ENCODE measurements around the gene LRG1. TPM values are rescaled to one million over a fixed set of nuclear protein-coding genes. Genes with fewer than 3 reads are reported as not detected.

LRG1 gene, protein sequence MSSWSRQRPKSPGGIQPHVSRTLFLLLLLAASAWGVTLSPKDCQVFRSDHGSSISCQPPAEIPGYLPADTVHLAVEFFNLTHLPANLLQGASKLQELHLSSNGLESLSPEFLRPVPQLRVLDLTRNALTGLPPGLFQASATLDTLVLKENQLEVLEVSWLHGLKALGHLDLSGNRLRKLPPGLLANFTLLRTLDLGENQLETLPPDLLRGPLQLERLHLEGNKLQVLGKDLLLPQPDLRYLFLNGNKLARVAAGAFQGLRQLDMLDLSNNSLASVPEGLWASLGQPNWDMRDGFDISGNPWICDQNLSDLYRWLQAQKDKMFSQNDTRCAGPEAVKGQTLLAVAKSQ
- polyA plus RNA-seq (ENCODE audit: insufficient read length): 0.49 TPM

DNA sequence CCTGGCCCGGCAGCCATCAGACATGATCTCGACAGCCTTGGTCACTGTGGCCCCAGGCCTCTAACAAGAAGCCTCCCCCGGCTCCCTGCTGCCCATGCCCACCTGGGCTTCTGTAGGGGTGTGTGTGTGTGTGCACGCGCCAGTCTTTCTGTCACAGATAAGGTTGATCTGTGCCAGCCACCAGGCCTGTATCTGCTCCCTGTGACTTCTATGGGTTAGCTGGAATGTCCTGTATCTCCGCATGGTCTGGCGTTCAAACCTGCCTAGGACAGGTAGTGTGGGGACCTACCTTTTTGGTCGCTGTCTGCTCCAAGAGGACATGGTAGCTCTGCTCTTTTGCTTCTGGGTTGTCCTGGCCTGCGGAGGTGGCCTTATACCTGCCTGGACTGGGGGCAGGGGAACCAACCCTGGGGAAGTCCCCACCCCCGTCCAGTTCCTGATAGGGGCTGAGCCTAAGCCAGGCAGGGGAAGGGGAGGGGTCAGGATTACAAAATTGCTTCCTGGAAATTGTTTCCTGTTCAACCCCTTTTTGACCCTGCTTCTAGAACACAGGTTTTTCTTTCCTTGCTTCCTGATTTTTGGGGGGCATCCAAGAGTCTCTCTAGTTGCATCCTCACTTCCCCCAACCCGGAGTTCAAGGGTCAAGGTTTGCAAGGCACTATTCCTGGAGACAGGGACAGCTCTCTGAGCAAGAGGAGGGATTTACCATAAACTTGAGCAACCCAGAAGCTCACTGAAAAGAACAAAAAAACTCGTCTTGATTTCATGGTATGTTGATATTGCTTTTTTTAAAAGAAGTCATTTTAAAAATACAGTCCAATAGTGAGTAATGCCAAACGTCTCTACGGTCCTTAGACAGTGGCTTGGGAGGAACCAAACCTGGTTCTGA, at the start of gene LRG1:
LRG1 (minus strand) TSS at position 344 of the 889 bp plus-strand sequence; CDS start at position 321, 23 bp downstream.
- no peak for DNase-seq (ENCODE audit: low read depth)

DNA sequence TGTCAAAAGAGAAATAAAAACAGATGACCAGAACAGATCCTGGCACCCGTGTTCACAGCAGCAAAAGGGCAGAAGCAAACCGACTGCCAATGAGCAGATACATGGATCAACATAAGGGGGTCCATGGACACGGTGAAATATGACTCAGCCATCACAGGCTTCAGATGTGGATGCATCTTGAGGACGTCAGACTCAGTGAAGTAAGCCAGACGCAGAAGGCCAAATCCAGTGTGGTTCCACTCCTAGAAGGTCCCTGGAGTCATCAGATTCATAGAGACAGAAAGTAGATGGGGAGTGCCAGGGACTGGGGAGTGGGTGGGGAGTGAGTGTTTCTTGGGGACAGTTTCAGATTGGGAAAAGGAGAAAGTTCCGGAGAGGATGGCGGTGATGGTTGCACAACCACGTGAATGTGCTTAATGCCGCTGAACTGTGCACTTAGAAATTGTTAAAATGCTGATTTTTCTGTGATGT, 48.5 kb upstream of the LRG1 start:
- no peak for DNase-seq (ENCODE audit: low read depth)

DNA sequence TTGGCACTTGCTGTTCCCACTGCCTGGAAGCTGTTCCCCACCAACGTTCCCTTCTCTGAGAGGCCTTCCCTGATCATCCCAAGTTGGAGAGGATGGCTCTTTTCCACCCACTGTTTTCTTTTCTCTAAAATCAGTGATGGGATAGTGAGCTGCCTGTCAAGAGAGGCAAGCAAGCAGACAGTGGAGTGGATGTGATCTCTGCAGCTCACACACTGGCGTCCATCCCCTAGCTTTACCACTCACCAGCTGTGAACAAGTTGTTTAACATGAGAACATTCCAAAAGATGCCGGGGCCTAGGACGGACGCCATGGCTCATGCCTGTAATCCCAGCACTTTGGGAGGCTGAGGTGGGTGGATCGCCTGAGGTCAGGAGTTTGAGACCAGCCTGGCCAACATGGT, 47.7 kb upstream of the LRG1 start:
- no peak for DNase-seq (ENCODE audit: low read depth)

DNA sequence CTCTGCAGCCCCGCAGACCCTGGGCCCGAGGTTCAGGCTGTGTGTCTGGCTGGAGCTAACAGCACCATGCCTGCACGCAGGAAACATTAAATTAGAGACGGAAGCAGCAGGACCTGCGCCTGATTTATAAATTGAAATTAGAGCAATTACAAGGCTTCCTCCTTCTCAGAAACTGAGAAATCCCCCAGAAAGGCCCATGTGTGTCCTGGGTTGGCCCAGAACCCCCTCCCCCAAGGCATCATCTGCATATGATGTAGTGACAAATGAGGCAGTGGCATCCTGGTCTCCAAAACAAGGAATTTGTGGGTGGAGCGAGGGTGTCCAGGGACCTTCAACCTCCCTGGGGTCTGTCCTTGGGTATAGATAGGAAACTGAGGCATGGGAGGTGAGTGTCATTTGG, 46.9 kb upstream of the LRG1 start:
- no peak for DNase-seq (ENCODE audit: low read depth)

DNA sequence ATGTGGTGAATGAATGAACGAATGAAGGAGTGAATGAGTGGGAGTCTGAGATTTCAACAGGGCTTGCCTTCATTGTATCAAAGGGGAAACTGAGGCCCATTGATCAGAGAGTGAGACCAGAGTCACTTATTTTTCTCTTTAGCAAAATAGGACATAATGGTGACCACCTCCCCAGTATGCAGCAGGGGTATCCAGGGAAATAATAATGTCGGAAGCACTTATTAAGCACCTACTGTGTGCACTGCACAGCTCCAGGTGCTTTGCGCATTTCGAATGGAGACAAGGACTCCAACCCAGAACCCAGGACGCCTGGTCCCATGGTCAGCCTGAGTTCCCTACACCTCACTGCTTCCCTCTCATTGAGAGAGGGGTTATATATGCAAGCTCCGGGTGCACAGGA, 46.4 kb upstream of the LRG1 start:
- no peak for DNase-seq (ENCODE audit: low read depth)

DNA sequence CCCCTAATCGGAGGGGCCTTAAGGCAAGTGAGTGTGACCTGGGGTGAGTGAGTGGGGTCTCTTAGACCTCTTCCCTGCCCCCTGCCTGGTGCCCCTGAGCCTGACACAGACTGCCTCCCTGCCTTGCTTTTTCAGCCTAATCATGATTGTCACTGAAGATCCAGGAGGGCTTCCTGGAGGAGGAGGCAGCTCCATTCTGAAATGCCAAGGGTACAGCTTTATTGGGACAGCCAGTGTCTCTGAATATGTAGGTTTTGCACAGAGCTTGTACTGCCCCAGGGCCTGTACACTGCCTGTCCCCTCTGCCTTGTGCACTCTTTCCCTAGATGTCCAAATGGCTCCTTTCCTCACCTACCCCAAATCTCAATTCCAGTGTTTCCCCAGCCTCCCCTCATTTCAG, 45.7 kb upstream of the LRG1 start:
- DNase-seq (ENCODE audit: low read depth): no peak

DNA sequence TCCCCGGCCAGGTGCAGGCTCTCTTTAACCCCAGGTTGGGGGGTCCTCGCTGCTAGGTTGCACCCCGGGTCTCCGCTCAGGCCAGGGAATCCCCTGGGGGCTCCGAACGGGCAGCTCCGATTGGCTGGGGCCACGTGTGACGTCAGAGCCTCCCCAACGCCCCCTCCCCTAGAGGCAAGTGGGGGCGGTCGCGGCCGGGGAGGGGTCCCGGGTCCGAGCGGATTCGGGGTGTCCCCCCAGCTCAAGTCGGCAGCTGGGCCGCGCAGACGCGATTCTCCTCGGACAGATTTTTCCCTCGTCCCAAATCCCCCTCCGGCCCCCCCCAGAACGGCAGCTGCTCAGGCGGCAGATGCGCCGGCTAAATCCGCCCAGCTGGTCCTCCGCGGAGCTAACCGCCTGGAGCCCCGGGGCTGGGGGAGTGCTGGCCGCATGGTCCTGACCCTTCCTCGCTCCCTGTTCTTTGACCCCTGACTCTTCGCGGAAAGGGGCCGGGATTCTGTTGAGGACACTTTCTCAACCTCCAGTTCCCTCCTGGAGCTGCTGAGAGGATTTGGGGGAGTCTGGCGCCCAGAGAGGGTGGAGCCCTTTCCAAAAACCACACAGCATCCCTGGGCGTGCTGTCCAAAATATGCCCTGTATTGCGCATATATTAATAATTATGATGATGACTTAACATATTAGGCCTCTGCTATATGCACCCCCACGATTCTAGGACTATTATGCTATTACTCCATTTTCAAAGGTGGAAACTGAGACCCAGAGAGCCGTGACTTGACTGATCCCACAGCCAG, 45.0 kb upstream of the LRG1 start:
- DNase-seq (ENCODE audit: low read depth): no peak

DNA sequence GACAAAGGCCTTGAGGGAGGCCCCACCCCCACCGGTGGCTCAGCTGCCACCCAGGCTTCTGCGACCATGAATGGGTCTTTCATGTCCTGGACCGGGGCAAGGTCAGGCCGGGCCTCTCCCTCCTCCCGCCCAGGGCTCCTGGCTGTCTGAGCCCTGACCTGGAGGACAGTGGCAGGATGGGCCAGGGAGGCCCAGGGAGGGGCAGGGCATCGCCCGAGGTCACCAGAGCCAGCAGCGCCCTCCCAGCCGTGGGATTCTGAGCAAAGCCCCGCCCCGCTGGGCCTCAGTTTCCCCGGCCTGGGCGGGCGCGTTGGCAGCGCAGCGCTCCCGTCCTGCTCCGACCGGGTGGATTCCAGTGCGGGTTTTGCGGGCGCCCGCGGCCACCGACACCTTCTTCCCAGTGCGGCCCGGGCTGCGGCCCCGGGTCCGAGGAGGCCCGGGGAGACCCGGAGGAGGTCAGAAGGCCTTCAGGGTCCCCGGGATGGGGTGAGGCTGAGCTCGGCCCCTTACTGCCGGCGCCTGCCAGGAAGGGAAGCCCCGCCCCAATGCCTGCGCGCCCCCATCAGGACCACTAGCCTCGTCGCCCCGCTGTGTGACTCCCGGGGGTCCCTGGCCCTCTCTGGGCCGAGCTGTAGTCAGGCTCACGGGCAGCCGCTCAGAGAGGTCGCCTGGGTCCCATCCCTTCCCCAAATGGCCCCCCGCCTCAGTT, 44.3 kb upstream of the LRG1 start:
- no peak for DNase-seq (ENCODE audit: low read depth)

DNA sequence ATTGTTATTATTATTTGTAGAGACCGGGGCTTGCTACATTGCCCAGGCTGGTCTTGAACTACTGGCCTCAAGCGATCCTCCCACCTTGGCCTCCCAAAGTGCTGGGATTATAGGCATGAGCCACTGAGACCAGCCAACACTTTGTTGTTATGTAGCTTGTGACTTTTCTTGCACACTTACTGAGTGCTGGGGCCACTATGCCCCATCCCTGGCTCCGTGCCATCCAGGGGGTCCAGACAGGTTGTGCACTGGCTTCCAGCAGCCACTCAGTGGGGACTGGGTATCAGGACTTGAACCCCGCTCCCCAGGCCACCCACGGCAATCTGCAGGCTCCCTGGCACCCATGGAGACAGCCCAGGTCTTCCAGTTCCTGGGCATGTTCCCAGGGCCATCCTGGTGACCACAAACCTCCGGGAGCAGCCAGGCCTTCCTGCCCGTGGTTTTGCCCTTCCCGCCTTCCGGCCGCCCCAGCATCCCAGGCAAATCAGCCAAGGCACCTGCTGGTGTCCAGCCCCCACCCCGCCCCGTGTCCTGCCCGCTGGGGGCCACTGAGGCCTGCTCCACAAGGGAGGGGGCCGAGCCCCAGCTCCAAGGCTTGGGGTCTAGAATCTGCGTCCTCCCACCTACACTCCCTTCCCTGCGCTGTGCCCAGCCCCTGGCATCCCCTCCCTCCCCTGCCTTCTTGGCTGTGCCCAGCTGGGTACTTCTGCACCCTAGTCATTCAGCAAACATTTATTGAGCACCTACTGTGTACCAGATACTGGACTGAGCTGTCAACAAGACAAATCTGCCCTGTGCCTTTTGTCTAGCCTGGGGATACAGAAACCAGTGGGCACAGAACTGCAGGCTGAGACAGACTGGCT, 43.4 kb upstream of the LRG1 start:
- no peak for DNase-seq (ENCODE audit: low read depth)

DNA sequence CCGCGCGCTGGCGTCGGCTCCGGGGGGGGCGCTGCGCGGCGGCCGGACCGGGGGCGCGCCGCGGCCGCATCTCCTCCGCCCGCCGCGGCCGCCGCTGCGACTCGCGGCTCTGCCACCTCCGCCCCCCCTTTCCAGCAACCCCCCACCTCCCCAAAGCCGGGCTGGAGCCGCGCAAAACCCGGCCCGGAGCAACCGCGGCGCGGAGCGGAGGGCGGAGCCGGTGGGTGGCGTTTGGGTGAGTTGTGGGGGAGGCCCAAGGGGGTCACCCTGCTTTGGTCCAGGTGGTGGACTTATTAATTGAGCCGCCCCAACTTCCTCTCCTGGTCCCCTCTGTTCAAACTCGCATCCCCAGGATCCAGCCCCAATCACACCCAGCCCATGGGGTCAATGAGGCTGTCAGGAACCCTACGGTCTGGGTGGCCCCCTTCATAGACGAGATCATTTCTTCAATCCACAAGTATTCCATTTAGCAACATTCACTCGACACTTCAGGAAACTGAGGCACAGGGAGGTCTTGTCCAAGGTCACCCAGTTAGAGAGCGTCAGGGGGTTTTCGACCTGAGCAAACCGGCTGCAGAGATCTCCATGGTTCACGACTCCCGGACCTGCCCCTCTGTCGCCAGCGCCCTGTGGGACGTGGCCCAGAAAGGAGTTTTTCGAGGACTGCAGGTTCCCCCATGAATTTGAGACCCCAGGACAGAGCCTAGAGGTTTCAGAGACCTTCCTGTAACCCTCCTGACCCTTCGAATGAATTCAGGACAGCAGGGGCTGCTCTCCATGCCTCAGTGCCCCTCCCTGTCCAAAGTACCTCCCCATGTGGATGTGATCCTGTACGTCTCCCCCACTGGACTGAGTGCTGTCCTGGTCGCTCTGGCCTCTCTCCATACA, 42.1 kb upstream of the LRG1 start:
- no peak for DNase-seq (ENCODE audit: low read depth)

DNA sequence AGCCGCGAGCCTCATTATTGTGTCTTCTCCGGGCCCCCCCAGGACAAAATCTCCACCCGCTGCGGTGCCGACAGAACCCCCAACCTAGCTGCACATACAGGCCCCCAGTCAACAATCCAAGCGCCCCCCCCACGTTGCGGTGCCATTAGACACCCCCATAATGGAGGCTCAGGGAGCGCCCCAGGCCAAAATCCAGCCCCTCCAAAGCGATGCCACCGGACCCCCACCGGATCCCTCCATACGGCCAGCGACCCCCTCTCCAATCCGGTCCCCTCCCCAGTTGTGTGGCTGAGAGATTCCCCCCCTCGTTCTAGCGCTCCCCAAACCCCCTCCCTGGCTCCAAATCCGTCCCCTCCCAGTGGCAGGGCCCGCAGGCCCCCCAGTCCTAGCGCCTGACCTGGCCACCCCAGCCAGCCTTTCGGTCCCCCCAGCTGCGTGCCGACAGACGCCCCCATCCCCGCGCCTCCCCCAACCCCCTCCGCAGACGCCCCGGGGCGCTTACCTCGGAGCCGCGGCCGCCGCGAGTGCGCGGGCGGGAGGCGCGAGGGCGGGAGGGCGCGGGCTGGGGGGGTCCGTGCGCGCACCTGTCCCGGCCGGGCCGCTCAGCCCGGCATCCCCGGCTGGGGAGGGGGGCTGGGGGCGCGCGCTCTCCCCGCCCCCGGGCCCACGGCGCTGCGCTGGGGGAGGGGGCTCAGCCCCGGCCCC, 41.3 kb upstream of the LRG1 start:
- no peak for DNase-seq (ENCODE audit: low read depth)

DNA sequence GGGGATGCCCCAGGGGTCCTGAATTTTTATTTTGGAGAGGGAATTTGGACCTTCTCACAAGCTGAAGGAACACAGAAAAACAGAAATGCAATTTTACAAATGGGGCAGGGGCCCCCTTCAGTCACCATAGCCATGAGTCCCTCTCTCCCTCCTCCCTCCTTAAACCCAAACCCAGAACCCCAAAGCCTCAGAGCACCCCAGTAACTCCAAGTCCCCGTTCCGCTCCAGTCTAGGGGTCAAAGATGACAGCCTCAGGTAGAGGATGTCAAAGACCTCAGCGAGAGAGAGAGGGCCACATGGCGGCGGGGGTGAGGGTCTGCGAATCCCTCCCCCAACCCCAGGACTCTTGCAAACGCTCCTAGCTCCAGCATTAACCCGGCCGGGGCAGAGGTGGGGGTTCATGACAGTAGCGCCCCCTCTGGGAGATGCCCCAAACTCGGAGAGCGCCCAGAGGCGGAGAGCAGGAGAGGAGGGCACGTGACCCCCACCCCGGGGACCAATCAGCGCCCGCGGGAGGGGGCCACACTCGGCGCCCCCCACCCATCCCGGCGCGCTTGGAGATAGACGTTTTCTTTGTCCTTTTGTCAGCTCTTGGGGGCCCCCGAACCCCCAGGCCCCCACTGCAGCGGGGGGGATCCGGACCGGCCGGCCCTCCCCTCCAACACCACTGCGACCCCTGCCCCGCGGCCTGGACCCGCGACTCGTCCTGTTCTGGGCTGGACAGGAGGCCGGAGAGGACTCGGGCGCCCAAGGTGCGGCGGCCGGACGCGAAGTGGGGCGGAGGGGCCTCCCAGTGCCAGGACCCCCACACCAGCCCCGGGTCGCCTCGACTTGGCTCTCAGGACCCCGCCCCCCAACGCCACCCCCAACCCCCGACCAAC, 40.4 kb upstream of the LRG1 start:
- no peak for DNase-seq (ENCODE audit: low read depth)

DNA sequence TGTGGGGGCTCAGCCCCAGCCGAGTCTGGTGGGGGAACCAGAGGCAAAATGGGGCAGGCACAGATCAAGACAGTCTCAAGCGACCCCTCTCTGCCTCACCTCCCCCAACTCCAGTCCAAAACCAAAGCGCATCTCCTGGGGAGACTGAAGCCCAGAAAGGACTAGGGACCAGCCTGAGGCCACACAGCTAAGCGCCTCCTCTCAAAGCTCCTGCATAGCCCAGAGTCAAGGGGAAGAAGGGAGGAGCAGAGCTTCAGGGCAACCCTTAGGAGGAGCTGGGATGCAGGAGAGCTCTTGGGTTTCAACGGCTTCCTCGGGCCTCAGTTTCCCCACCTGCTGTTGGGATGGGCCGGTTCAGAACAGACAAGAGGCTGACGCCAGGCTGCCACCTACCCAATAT, 39.6 kb upstream of the LRG1 start:
- no peak for DNase-seq (ENCODE audit: low read depth)

DNA sequence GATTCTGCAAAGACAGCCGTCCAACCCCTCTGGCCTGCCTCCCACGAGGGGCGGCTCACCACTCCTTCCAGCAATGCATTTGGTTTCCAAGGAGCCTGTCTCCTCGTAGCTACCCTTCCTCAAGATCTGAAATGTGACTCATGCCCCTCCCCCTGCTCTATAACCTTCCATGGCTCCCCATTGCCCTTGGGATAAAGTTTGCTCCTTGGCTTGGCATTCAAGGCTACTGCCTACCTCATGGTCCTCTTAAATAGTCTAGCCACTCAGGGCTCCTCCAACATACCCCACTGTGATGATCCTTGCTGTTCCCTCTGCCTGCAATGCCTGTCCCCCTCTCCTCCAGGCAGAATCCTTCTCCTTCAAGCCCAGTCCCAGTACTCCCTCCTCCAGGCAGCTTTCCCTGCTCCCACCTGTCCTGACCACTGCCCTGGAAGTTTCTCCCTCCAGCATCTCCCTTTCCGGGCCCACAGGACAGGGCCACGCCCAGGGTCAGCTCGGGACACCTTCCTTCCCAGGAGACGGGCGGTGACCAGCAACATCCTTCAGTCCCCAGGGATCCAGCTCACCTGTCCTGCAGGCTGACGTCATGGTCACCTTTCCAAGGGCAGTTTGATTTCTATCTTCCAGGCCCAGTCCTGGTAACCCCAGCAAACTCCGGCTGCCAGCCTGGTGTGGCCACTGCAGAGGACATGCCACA, 38.9 kb upstream of the LRG1 start:
- DNase-seq (ENCODE audit: low read depth): no peak

DNA sequence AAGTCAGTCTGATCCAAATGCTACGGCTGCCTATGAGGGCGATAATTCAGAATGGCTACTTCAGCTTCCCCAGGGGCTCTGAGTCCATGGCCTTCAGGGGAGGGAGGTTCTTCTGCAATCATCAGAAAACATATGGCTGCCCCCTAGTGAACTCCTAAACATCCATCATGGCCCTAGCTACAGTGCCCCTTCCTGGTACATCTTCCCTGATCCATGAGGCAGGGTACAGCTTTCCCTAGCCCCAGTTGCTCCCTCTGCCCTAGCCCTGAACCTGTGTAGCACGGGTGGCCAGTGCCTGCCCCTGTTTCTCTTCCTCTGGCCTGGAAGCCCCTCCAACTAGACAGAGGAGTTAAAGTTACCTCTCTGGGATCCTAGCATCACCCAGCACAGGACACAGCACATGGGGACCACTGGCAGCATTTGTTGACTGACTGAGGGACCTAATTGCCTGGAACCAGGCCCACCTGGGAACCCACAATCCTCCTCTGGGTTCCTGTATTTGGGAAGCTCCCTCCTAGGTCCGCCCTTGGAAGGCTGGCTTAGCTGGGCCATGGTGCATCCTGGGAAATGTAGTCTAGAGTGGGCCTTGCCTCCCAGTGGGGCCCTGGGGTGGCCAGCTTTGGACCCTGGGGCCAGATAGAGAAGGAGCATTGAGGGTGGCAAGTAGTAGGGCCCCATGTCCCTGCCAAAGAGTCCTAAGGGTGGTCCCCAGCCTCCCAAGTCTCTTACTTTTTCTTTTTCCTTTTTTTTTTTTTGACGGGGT, 37.4 kb upstream of the LRG1 start:
- DNase-seq (ENCODE audit: low read depth): no peak

All from forelimb muscle (tissue), 1 donor.